Activated effector memory CD4-positive, alpha-beta T cell treated with Interleukin-2 at 50 U/mL for 16 hours (primary cell): ENCODE measurements around the gene SBK3.
"Not testable (repeated sequence)": the region's sequence is repeated elsewhere in the genome, so short reads cannot be mapped to it uniquely, and the experiment has no call there.

ENCODE experiments used
- DNase-seq: peaks from one replicate; pipeline ENCODE4 v3.0.0-alpha.2; 2020

The SBK3 gene

GRCh38 chr19:55573929-55574328 is 28.6 kb upstream of the SBK3 start:
- not testable (repeated sequence) for DNase-seq

- not testable (repeated sequence) for DNase-seq
These were observed 24.1 kb upstream of the SBK3 start for GRCh38 chr19:55569477-55569876.

- DNase-seq = no peak
These were observed 22.5 kb upstream of the SBK3 start for GRCh38 chr19:55567708-55568328.

GRCh38 chr19:55566823-55567222 is 21.5 kb upstream of the SBK3 start:
- DNase-seq = no peak

GRCh38 chr19:55563261-55563690 is 17.9 kb upstream of the SBK3 start:
- no peak for DNase-seq

GRCh38 chr19:55559684-55560083 is 14.3 kb upstream of the SBK3 start:
- no peak for DNase-seq

- no peak for DNase-seq
These were observed 9.4 kb upstream of the SBK3 start for GRCh38 chr19:55554741-55555152.

- DNase-seq = no peak
These were observed 9.0 kb upstream of the SBK3 start for GRCh38 chr19:55554302-55554701.

- no peak for DNase-seq
These were observed 8.2 kb upstream of the SBK3 start for GRCh38 chr19:55553217-55554182.

- DNase-seq = no peak
These were observed 7.3 kb upstream of the SBK3 start for GRCh38 chr19:55552620-55553019.

- DNase-seq = no peak
These were observed 6.9 kb upstream of the SBK3 start for GRCh38 chr19:55552206-55552605.

- no peak for DNase-seq
These were observed 4.9 kb upstream of the SBK3 start for GRCh38 chr19:55550321-55550650.

- no peak for DNase-seq
These were observed 4.4 kb upstream of the SBK3 start for GRCh38 chr19:55549500-55550320.

GRCh38 chr19:55546822-55547614 is 1.7 kb upstream of the SBK3 start:
- DNase-seq = no peak

- DNase-seq = no peak
These were observed 668 bp upstream of the SBK3 start for GRCh38 chr19:55546011-55546410.

- no peak for DNase-seq
These were observed 435 bp downstream of the SBK3 start for GRCh38 chr19:55544776-55545439.

GRCh38 chr19:55544014-55544413 is 1.3 kb downstream of the SBK3 start:
- no peak for DNase-seq

GRCh38 chr19:55543567-55543966 is 1.8 kb downstream of the SBK3 start:
- DNase-seq = no peak

GRCh38 chr19:55542292-55542855 is 3.0 kb downstream of the SBK3 start:
- DNase-seq = no peak

- no peak for DNase-seq
These were observed 4.3 kb downstream of the SBK3 start for GRCh38 chr19:55541091-55541490.

- no peak for DNase-seq
These were observed 4.7 kb downstream of the SBK3 start for GRCh38 chr19:55540619-55541018.
